PC-3 (cell line): ENCODE measurements around the gene NEAT1. TPM values are rescaled to one million over a fixed set of nuclear protein-coding genes. Genes with fewer than 3 reads are reported as not detected.

Experiments
- ATAC-seq: fragments of 200-7000 bp; cut with Tn5 transposase; 2 replicates; pipeline ENCODE4 v1.9.1; 2020; ENCODE audit warnings: mild to moderate bottlenecking, moderate library complexity
- BruUV-seq: library from RNA; stranded (reverse); fragments of 400-500 nt; replicated peaks from 2 replicates; lab custom pipeline; 2021; lab: Mats Ljungman, UMichigan
- CTCF ChIA-PET: fragments of 300-600 bp; sonication (Branson Sonifier 250); formaldehyde crosslinking; loops from one replicate; lab custom pipeline; 2022; ENCODE audit warnings: antibody characterized with exemption; lab: Charles Lee
- POLR2A ChIA-PET: fragments of 300-600 bp; sonication (Branson Sonifier 250); formaldehyde crosslinking; loops from one replicate; lab custom pipeline; 2022; ENCODE audit warnings: antibody characterized with exemption; ENCODE audit not compliant: unreplicated experiment; lab: Charles Lee
- DNase-seq: peaks from one replicate; pipeline ENCODE4 v3.0.0-alpha.2; 2015
- H2AFZ ChIP-seq: fragments of 300-600 bp; sonication (generic); 2 replicates; pipeline ENCODE4 v1.6.0; 2016; ENCODE audit warnings: antibody characterized with exemption, low read length
- H3F3A ChIP-seq: fragments of 300-600 bp; sonication (generic); one replicate; pipeline ENCODE4 v1.6.0; 2017; ENCODE audit warnings: antibody characterized with exemption, low read length, control low read depth, mild to moderate bottlenecking; ENCODE audit not compliant: unreplicated experiment
- H3K27ac ChIP-seq: fragments of 300-600 bp; sonication (generic); 2 replicates; pipeline ENCODE4 v1.5.1; 2016; ENCODE audit warnings: mild to moderate bottlenecking, low read length
- H3K27me3 ChIP-seq: fragments of 300-600 bp; sonication (generic); 2 replicates; pipeline ENCODE4 v1.6.1; 2016; ENCODE audit warnings: low read length, mixed read lengths
- H3K36me3 ChIP-seq: fragments of 300-600 bp; sonication (generic); 2 replicates; pipeline ENCODE4 v1.6.1; 2016; ENCODE audit warnings: low read depth, mixed run types, low read length, mixed read lengths
- H3K4me1 ChIP-seq: fragments of 300-600 bp; sonication (generic); 2 replicates; pipeline ENCODE4 v1.5.1; 2016; ENCODE audit warnings: low read length; ENCODE audit not compliant: insufficient read depth
- H3K4me2 ChIP-seq: fragments of 300-600 bp; sonication (generic); 2 replicates; pipeline ENCODE4 v1.6.0; 2016; ENCODE audit warnings: low read length
- H3K4me3 ChIP-seq: fragments of 300-600 bp; sonication (generic); 2 replicates; pipeline ENCODE4 v1.5.1; 2016; ENCODE audit warnings: mild to moderate bottlenecking, low read length, mixed read lengths
- H3K79me2 ChIP-seq: fragments of 300-600 bp; sonication (generic); 2 replicates; pipeline ENCODE4 v1.6.1; 2017; ENCODE audit warnings: low read length, mixed read lengths
- H3K9ac ChIP-seq: fragments of 300-600 bp; sonication (generic); 2 replicates; pipeline ENCODE4 v1.6.0; 2016; ENCODE audit warnings: mild to moderate bottlenecking, low read length
- H3K9me2 ChIP-seq: fragments of 300-600 bp; sonication (generic); replicated peaks from 2 replicates; pipeline ENCODE4 v1.6.1; 2016; ENCODE audit warnings: mixed run types, low read length, mixed read lengths
- H3K9me3 ChIP-seq: fragments of 300-600 bp; sonication (generic); 2 replicates; pipeline ENCODE4 v1.6.1; 2016; ENCODE audit warnings: low read length, mixed read lengths
- H4K20me1 ChIP-seq: fragments of 300-600 bp; sonication (generic); 2 replicates; pipeline ENCODE4 v1.6.1; 2016; ENCODE audit warnings: low read length, mixed read lengths
- CTCF ChIP-seq: fragments of 300-600 bp; sonication (generic); conservative IDR thresholded peaks from 2 replicates; pipeline ENCODE4 v1.5.1; 2017; ENCODE audit warnings: antibody characterized with exemption, low read depth, mild to moderate bottlenecking, low read length
- EZH2 ChIP-seq: fragments of 300-600 bp; sonication (generic); IDR thresholded peaks from one replicate; pipeline ENCODE4 v1.6.1; 2017; ENCODE audit warnings: antibody characterized with exemption, mild to moderate bottlenecking, low read length; ENCODE audit not compliant: unreplicated experiment
- EZH2phosphoT487 ChIP-seq: fragments of 300-600 bp; sonication (generic); IDR thresholded peaks from 2 replicates; pipeline ENCODE4 v1.6.1; 2018; ENCODE audit warnings: mild to moderate bottlenecking, antibody characterized with exemption, low read length, borderline replicate concordance
- intact Hi-C: fragments of 100-400 bp; cut with micrococcal nuclease; formaldehyde crosslinking; loops from 2 replicates; pipeline ENCODE4 v1.9.0; 2023
- total RNA-seq: library from RNA; depleted of rRNA; stranded (reverse); fragments of >200 nt; gene quantifications from 2 replicates; pipeline ENCODE4 v1.2.3, GENCODE V29; 2014

NEAT1 gene
- total RNA-seq, 1 experiment from 2014 or later, result 47.9 TPM

- TF ChIP-seq EZH2 (no peak), EZH2phosphoT487 (no peak), CTCF (no peak)
- ATAC-seq, result peak; percentile 4; the same call in 1 of the 2 replicates
- Histone ChIP-seq H3K27ac (peak overlapping the region; percentile 99), H3K4me1 (peaks cover 53% of the 10 kb centered on the region), H3K9me2 (no peaks in the 10 kb centered on the region), H3F3A (peaks cover 25% of the 10 kb centered on the region), H2AFZ (no peak overlapping the region), H3K27me3 (no peaks in the 10 kb centered on the region), H3K4me2 (peak overlapping the region; percentile 75), H3K9me3 (no peaks in the 10 kb centered on the region), H3K36me3 (peaks cover 21% of the 10 kb centered on the region), H3K4me3 (peak overlapping the region; percentile 41; the same call in 1 of the 2 replicates), H4K20me1 (peaks cover 22% of the 10 kb centered on the region), H3K9ac (peak overlapping the region; percentile 92), H3K79me2 (peaks cover 42% of the 10 kb centered on the region)
- ChIA-PET POLR2A (interaction anchor here (0.6 to 1.9 kb wide), 10 partner anchors 10 to 87 kb away, joined by 3 to 31 read pairs (median 4); partner anchors contain the start of gene MALAT1), CTCF (interaction anchor here (0.6 to 1.0 kb wide), 2 partner anchors 49 to 50 kb away, joined by 3 to 15 read pairs; no protein-coding TSS in a partner anchor)
- intact Hi-C loops, result loop anchor here (2.0 kb wide), 1 partner anchor 53 kb away; no protein-coding TSS in a partner anchor
- BruUV-seq, result no TSS peak
- peak; percentile 91 for DNase-seq
These were observed 2.7 kb upstream of the NEAT1 start for GRCh38 chr11:65419772-65420481.

GRCh38 chr11:65420506-65420905 lies 2.1 kb upstream of the NEAT1 start:
- Histone ChIP-seq H3K9me3 (no peaks in the 10 kb centered on the region), H2AFZ (no peak overlapping the region), H3K79me2 (peaks cover 48% of the 10 kb centered on the region), H4K20me1 (peaks cover 28% of the 10 kb centered on the region), H3K4me1 (peaks cover 56% of the 10 kb centered on the region), H3F3A (peaks cover 30% of the 10 kb centered on the region), H3K4me2 (peak overlapping the region; percentile 97), H3K9ac (peak overlapping the region; percentile 92), H3K27ac (peak overlapping the region; percentile 99), H3K27me3 (no peaks in the 10 kb centered on the region), H3K36me3 (peaks cover 27% of the 10 kb centered on the region), H3K4me3 (peak overlapping the region; percentile 24; the same call in 1 of the 2 replicates), H3K9me2 (no peaks in the 10 kb centered on the region)
- CTCF ChIA-PET, result no interaction called here
- no peak for TF ChIP-seq EZH2
- TF ChIP-seq CTCF, result no peak
- no peak for TF ChIP-seq EZH2phosphoT487
- no peak for DNase-seq
- POLR2A ChIA-PET, result interaction anchor here (0.5 to 1.9 kb wide), 8 partner anchors 12 to 150 kb away, joined by 3 to 31 read pairs (median 4); partner anchors contain the start of genes MALAT1 and ZNRD2
- intact Hi-C loops, result loop anchor here (2.0 kb wide), 1 partner anchor 52 kb away; no protein-coding TSS in a partner anchor
- ATAC-seq, result no peak
- no TSS peak for BruUV-seq
